Measurements from ENCODE around the gene TTN. TPM values are rescaled to one million over a fixed set of nuclear protein-coding genes. Genes with fewer than 3 reads are reported as not detected.
A peak's percentile ranks its signal among the peaks of the same experiment; 100 is the strongest.

The TTN gene
- polyA plus RNA-seq, 12 donors, result 103 to 452 (median 237) TPM

- no peak for DNase-seq
Measured at GRCh38 chr2:178819992-178820391, 12.8 kb upstream of the TTN start.

GRCh38 chr2:178819147-178819875, 12.1 kb upstream of the TTN start:
- no peak for DNase-seq

DNA sequence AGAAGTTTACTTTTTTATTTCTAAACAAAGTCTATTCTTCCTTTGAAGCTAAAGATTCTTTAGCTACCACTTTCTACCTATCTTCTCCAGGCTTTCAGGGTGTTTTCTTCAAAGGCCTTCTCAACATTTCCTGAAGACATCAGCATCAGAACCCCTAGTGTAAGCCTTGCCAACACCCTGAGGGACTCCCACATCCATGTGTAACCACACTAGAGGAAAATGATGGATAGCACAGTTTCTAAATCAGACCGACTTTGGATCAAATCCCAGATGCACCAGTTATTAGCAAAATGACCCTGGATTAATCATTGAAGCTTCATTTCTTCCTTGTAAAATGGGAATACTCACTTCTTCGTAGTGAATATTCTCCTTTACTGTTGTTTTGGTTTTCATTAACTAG, 4.7 kb upstream of the TTN start:
- DNase-seq, result no peak

- no peak for DNase-seq
Measured at GRCh38 chr2:178811045-178811444, 3.8 kb upstream of the TTN start.

GRCh38 chr2:178810422-178810821, 3.2 kb upstream of the TTN start:
- no peak for DNase-seq

DNA sequence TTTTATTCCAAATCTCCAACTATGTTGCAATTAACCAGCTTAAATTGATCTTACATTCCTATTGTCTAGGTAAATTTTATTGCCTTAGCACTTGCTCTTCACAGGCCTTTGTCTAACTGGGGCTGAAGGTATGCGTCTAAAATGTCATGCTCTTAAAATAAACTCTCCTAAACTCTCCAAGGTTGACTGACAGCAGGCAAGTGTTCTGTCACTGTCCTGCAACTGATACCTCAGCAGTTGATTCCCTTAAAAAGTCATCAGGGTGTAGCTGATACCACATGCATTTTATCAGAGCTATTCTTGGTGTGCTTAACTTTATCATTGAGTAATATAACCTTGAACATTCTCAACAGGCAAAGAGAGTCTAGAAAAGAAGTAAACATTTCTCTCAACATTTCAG, 680 bp downstream of the TTN start:
- DNase-seq, result no peak

DNA sequence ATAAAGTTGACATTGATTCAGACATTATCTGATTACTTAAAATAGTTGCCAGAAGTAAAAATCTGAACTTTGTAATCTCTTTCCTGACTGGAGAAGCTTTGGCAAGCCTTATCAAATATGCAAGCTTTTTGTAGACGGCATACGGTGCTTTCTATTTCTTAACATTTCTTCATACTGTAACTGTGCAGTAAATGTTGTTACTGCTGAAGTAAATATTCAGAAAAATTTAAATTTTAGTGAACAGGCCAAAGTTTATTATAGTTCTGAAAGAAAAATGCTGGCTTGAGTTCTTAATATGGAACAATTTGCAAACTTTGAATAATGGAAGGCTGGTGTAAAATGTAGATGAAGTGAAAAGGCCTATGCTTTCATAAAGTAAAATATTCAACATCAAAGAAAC, 1.8 kb downstream of the TTN start:
- DNase-seq, result no peak

DNA sequence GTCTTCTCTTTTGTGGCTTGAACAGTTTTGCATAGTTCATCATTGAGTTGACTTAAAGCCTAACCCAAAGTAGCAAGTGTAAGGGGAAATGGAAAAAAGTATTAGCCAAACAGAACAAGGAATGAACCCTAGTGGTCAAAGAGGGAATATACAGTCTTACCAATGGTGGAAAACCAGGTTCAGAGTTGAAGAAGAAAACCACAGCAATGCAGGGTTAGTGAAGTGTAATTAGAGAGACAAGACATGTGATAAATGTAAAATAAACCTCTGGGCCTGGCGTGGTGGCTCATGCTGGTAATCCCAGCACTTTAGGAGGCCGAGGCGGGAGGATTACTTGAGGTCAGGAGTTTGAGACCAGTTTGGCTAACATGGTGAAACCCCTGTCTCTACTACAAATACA, 2.4 kb downstream of the TTN start:
- no peak for DNase-seq

DNA sequence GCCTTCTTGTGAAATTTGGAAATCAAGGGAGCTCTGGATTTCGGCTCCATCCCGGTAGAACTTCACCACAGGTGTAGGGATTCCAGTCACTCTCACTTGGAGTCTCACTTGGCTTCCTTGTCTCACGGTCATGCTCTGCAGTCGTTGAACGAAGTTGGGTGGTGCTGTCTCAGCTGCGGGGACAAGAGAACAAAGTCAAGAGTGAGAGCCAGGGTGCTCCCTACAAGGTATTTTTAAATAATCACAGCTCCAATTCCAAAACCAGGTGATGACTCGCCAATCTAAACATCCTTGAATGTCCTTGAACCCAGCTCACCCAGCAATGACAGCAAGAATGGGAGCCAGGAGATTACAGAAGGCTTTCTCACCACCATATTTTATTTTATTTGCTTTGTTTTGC, 6.7 kb downstream of the TTN start:
- no peak for DNase-seq

GRCh38 chr2:178799305-178799704, 7.9 kb downstream of the TTN start:
- no peak for DNase-seq

DNA sequence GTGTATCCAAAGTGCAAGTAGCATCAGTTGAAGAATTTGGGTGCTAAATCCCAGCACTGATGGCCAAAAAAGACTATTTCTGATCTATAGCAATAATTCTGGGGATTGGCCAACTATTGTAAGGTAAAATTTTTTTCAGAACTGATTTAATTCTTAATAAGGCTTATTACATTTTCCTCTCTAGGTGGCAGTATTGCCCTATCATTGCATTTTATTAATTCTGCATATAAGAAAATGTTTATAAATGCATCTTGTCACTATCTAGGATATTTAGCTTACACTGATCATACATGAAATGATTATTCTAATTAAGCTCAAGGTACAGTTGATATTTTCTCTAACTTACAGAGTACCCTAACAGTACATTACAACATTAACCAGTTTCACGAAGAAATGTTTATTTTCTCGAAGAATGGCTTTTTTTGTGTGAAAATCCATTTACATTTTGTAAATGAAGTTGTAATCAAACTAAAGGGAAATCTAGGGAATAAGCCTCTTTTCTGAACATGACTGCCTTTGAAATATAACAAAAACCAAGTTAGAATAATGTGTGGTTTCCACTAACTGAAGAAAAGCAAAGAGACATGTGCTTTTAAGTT, 11.0 kb downstream of the TTN start:
- DNase-seq, result peak; percentile 54

DNA sequence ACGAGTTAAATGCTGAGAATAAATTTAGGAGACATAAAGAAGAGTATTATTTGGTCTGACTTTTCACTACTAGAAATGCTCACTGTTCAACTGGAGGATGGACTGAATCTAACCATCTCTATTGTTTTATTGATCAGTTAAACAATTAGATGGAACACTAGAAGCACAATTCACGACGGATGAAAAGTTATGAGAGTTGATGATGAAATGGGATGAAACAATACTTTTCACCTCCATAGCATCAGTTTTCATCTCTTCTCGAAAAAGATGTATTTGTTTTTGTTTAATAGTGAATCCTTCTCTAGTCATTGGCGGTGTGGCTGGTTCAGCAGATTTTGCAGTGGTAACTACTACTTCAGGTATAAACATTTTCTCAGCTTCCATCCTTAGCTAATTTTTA, 19.3 kb downstream of the TTN start:
- no peak for DNase-seq

DNA sequence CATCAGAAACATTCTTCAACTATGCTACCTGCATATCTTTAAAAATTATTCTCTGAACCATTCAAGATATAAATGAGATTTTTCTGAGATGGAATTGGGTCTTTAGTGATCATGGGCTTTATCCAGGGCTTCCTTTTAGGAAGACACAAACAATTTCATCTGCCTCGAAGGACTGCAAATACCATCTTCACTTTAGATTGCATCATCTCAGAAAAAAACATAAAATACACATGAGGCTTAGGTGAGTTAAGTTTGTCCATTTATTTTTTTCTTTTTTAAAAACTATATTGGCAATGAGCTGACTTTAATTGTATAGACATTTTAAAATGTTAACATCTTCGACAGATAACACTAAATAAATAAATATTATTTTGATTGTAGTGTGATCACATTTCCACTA, 20.1 kb downstream of the TTN start:
- no peak for DNase-seq

- DNase-seq, result no peak
Measured at GRCh38 chr2:178783889-178784288, 23.3 kb downstream of the TTN start.

- DNase-seq, result no peak
Measured at GRCh38 chr2:178782236-178782635, 25.0 kb downstream of the TTN start.

DNA sequence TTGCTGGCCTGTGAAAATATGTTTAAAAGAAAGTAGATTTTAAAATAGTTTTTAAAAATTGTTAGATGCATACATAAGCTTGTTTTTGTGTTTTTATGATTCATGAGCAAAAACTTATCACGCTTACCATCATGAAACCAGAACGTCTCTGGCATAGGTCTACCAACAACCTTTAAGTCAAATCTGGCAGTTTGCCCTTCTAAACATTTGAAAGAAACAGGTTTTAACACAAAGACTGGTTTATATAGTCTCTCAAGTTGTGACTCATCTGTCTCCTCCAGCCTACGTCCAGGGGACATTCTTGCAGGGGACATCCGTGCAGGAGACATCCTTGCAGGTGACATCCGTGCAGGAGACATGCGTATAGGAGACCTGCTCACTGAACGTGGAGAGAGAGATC, 29.6 kb downstream of the TTN start:
- no peak for DNase-seq

DNA sequence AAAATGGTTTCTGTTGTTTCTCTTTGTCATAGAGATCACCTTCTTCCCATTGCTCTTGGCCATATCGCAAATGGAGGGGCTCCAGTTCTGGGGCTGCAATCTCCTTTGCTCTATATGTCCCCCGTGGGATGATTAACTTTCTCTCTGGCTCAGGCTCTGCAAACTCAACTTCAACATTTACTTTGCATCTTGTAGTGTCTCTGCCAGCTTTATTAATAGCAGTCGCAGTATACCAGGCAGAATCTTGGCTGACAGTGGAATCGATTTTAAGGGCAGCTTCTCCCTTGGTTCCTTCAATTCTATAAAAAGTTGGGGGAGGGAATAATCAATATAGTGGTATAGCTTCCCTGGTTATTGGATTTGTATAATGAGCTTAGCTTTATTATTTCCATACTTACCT, 30.5 kb downstream of the TTN start:
- no peak for DNase-seq

- no peak for DNase-seq
Measured at GRCh38 chr2:178775975-178776374, 31.2 kb downstream of the TTN start.

- DNase-seq, result no peak
Measured at GRCh38 chr2:178770518-178770917, 36.7 kb downstream of the TTN start.

DNA sequence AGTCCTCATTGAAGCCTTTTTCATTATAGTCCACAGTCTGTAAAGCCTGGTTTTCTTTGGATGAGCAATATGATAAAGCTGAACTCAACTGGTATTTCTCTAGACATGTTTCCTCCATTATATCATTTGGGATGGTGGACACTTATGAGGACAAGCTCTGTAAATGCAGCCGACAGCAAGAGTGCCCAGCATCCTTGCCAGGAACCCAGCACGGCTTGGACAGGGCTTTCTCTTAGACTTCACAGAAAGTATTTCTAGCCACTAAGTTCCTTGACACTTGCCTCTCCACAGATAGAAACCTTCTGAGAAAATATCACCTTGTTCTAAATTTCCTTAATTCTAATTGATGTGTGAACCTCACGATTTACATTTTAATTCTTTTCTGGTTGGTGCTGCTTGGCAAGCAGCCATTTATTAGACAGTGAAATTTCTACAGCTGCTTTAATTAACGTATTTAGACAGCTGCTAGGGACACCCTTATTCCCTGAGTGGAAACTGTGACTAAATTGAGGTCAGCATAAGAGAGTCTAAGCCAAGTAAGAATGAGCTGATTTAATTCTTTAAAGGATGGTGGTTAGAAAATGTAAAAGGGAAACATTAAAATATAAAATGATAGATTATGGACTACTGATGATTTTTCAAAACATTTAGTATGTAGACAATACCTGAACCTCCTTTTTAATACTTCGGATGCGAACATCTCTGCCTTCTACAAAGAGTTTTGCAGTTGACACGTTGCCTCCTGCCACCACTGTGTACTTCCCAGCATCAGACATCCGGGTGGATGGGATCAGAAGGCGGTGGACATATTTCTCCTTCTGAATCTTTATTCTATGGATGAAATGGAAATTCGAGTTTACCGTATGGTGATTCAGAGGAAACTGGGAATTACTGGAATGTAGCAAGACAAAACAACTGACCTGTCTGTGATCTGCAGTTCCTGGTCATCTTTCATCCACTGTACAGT, 39.8 kb downstream of the TTN start:
- DNase-seq, result peak; percentile 46

GRCh38 chr2:178764097-178764496, 43.1 kb downstream of the TTN start:
- no peak for DNase-seq

- peak; percentile 28 for DNase-seq
Measured at GRCh38 chr2:178761759-178762371, 45.4 kb downstream of the TTN start.
